WTC11 (cell line): ENCODE results near the gene FUT8. TPM values are rescaled to one million over a fixed set of nuclear protein-coding genes. Genes with fewer than 3 reads are reported as not detected.

Experiments used
- ATAC-seq: fragments of 200-7000 bp; cut with Tn5 transposase; 2 replicates; pipeline ENCODE4 v1.10.0; 2021; ENCODE audit warnings: mild to moderate bottlenecking, moderate library complexity
- CTCF ChIA-PET: fragments of 300-600 bp; sonication (Branson Sonifier 250); formaldehyde crosslinking; loops from one replicate; lab custom pipeline; 2021; ENCODE audit warnings: antibody characterized with exemption; lab: Charles Lee
- POLR2A ChIA-PET: fragments of 350-600 bp; sonication (Branson Sonifier 250); formaldehyde crosslinking; loops from one replicate; lab custom pipeline; 2021; ENCODE audit warnings: antibody characterized with exemption; lab: Charles Lee
- DNase-seq: peaks from one replicate; pipeline ENCODE4 v3.0.0; 2021; ENCODE audit warnings: low spot score
- H3K27ac Mint-ChIP-seq: 2 replicates; pipeline ENCODE4 v1.8.0; 2021; ENCODE audit warnings: mixed read lengths
- H3K27me3 Mint-ChIP-seq: 2 replicates; pipeline ENCODE4 v1.8.0; 2021; ENCODE audit warnings: low read depth, mild to moderate bottlenecking, moderate library complexity, mixed read lengths
- H3K36me3 Mint-ChIP-seq: 2 replicates; pipeline ENCODE4 v1.8.0; 2021; ENCODE audit warnings: mixed read lengths
- H3K4me1 Mint-ChIP-seq: 2 replicates; pipeline ENCODE4 v1.8.0; 2022; ENCODE audit warnings: mixed read lengths
- H3K4me3 Mint-ChIP-seq: 2 replicates; pipeline ENCODE4 v1.8.0; 2021; ENCODE audit warnings: mild to moderate bottlenecking, moderate library complexity, mixed read lengths
- H3K9me3 Mint-ChIP-seq: 2 replicates; pipeline ENCODE4 v1.8.0; 2021; ENCODE audit warnings: mixed read lengths
- CREM ChIP-seq: sonication (generic); formaldehyde crosslinking; IDR thresholded peaks from 2 replicates; pipeline ENCODE4 v1.8.1; 2022; ENCODE audit warnings: mild to moderate bottlenecking, missing genetic modification reagents, moderate library complexity
- ESRRA ChIP-seq: sonication (generic); formaldehyde crosslinking; IDR thresholded peaks from 2 replicates; pipeline ENCODE4 v1.8.1; 2022; ENCODE audit warnings: mild to moderate bottlenecking, missing genetic modification reagents, borderline replicate concordance
- JAZF1 ChIP-seq: fragments of 250-450 bp; sonication (Bioruptor Pico); IDR thresholded peaks from 2 replicates; pipeline ENCODE4 v1.9.0; 2021; ENCODE audit warnings: moderate library complexity, mild to moderate bottlenecking, inconsistent platforms
- ZNF219 ChIP-seq: sonication (generic); formaldehyde crosslinking; IDR thresholded peaks from 2 replicates; pipeline ENCODE4 v1.8.0; 2023; ENCODE audit warnings: missing genetic modification reagents, mild to moderate bottlenecking, borderline replicate concordance
- ZNF396 ChIP-seq: fragments of 250-450 bp; sonication (Bioruptor Pico); IDR thresholded peaks from 2 replicates; pipeline ENCODE4 v1.8.0; 2021; ENCODE audit warnings: mild to moderate bottlenecking, moderate library complexity, borderline replicate concordance
- ZNF423 ChIP-seq: fragments of 250-450 bp; sonication (Bioruptor Pico); IDR thresholded peaks from 2 replicates; pipeline ENCODE4 v2.1.2; 2022; ENCODE audit warnings: mild to moderate bottlenecking, moderate library complexity
- total RNA-seq: library from RNA; stranded (reverse); gene quantifications from 3 replicates; pipeline ENCODE4 v1.2.3, GENCODE V29; 2021
- TF ChIP-seq, protein P1 (sequence below): sonication (generic); formaldehyde crosslinking; IDR thresholded peaks from 2 replicates; pipeline ENCODE4 v1.8.0; 2022; ENCODE audit warnings: missing genetic modification reagents
- TF ChIP-seq, protein P2 (sequence below): sonication (generic); formaldehyde crosslinking; IDR thresholded peaks from 2 replicates; pipeline ENCODE4 v1.8.0; 2023; ENCODE audit warnings: missing genetic modification reagents
- TF ChIP-seq, protein P3 (sequence below): sonication (generic); formaldehyde crosslinking; IDR thresholded peaks from 2 replicates; pipeline ENCODE4 v1.8.0; 2023; ENCODE audit warnings: missing genetic modification reagents, mild to moderate bottlenecking, borderline replicate concordance
- TF ChIP-seq, protein P4 (sequence below): sonication (generic); formaldehyde crosslinking; IDR thresholded peaks from 2 replicates; pipeline ENCODE4 v1.8.1; 2022; ENCODE audit warnings: mild to moderate bottlenecking, missing genetic modification reagents, moderate library complexity, borderline replicate concordance
- TF ChIP-seq, protein P5 (sequence below): sonication (generic); formaldehyde crosslinking; conservative IDR thresholded peaks from 2 replicates; pipeline ENCODE4 v1.8.1; 2023; ENCODE audit warnings: mild to moderate bottlenecking, low read depth, missing genetic modification reagents, moderate library complexity
- TF ChIP-seq, protein P6 (sequence below): sonication (generic); formaldehyde crosslinking; IDR thresholded peaks from 2 replicates; pipeline ENCODE4 v1.8.0; 2022; ENCODE audit warnings: mild to moderate bottlenecking, missing genetic modification reagents
- TF ChIP-seq, protein P7 (sequence below): sonication (generic); formaldehyde crosslinking; conservative IDR thresholded peaks from 2 replicates; pipeline ENCODE4 v1.8.1; 2022; ENCODE audit warnings: mild to moderate bottlenecking, missing genetic modification reagents
- TF ChIP-seq, protein P8 (sequence below): sonication (generic); formaldehyde crosslinking; IDR thresholded peaks from 2 replicates; pipeline ENCODE4 v1.8.1; 2023; ENCODE audit warnings: mild to moderate bottlenecking, missing genetic modification reagents, moderate library complexity

The FUT8 gene
- total RNA-seq, 1 experiment from 2014 or later: 37.9 TPM

DNA sequence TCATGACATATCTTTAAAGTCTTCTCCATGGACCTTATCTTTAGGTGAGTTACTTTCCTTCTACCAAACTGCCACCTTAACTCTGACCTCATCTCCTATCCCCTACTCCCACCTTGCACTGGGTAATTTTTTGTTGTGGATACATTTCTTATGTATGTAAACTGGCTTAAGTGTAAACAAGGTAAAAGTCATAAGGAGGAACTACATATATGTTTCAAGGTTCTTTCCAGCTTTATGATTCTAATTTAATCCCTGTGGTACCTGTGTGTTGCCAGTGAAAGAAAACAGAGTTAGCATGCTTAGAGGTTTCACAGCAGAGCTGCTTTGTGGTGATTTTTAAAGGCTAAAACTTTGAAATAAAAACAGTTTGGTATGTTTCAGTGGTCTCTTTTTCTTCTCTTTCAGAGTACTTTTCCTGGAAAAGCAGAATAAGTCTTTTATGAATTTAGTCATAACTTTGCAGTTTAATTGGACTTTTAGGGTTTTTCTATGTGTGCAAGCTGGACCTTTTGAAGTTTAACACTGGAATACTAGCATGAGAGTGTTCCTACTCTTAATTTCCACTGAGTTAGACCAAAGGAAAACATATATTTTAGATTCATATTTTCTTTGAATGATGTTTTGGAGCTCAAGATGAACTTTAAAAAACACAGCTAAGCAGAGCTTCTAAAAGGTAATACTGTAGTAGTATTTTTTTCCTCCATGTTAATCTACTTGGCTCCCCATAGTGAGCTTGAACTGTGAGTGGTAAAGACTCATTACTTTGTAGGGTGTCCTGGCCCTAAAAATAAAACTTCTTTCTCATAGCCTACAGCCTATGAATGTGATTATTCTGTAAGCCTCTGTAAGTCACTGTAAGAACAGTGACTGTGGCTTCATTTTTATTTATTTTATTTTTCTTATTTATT, 105.4 kb downstream of the FUT8 start:
- peaks cover 3% of the 10 kb centered on the region; the same call in 1 of the 2 replicates for H3K36me3 Mint-ChIP-seq
- POLR2A ChIA-PET: no interaction called here
- peaks cover 3% of the 10 kb centered on the region; the same call in 1 of the 2 replicates for H3K27me3 Mint-ChIP-seq
- TF ChIP-seq, protein P1, sequence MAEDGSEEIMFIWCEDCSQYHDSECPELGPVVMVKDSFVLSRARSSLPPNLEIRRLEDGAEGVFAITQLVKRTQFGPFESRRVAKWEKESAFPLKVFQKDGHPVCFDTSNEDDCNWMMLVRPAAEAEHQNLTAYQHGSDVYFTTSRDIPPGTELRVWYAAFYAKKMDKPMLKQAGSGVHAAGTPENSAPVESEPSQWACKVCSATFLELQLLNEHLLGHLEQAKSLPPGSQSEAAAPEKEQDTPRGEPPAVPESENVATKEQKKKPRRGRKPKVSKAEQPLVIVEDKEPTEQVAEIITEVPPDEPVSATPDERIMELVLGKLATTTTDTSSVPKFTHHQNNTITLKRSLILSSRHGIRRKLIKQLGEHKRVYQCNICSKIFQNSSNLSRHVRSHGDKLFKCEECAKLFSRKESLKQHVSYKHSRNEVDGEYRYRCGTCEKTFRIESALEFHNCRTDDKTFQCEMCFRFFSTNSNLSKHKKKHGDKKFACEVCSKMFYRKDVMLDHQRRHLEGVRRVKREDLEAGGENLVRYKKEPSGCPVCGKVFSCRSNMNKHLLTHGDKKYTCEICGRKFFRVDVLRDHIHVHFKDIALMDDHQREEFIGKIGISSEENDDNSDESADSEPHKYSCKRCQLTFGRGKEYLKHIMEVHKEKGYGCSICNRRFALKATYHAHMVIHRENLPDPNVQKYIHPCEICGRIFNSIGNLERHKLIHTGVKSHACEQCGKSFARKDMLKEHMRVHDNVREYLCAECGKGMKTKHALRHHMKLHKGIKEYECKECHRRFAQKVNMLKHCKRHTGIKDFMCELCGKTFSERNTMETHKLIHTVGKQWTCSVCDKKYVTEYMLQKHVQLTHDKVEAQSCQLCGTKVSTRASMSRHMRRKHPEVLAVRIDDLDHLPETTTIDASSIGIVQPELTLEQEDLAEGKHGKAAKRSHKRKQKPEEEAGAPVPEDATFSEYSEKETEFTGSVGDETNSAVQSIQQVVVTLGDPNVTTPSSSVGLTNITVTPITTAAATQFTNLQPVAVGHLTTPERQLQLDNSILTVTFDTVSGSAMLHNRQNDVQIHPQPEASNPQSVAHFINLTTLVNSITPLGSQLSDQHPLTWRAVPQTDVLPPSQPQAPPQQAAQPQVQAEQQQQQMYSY (CRISPR knock-in tag): no peak
- TF ChIP-seq, protein P2, sequence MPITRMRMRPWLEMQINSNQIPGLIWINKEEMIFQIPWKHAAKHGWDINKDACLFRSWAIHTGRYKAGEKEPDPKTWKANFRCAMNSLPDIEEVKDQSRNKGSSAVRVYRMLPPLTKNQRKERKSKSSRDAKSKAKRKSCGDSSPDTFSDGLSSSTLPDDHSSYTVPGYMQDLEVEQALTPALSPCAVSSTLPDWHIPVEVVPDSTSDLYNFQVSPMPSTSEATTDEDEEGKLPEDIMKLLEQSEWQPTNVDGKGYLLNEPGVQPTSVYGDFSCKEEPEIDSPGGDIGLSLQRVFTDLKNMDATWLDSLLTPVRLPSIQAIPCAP (CRISPR knock-in tag): no peak
- TF ChIP-seq, protein P3, sequence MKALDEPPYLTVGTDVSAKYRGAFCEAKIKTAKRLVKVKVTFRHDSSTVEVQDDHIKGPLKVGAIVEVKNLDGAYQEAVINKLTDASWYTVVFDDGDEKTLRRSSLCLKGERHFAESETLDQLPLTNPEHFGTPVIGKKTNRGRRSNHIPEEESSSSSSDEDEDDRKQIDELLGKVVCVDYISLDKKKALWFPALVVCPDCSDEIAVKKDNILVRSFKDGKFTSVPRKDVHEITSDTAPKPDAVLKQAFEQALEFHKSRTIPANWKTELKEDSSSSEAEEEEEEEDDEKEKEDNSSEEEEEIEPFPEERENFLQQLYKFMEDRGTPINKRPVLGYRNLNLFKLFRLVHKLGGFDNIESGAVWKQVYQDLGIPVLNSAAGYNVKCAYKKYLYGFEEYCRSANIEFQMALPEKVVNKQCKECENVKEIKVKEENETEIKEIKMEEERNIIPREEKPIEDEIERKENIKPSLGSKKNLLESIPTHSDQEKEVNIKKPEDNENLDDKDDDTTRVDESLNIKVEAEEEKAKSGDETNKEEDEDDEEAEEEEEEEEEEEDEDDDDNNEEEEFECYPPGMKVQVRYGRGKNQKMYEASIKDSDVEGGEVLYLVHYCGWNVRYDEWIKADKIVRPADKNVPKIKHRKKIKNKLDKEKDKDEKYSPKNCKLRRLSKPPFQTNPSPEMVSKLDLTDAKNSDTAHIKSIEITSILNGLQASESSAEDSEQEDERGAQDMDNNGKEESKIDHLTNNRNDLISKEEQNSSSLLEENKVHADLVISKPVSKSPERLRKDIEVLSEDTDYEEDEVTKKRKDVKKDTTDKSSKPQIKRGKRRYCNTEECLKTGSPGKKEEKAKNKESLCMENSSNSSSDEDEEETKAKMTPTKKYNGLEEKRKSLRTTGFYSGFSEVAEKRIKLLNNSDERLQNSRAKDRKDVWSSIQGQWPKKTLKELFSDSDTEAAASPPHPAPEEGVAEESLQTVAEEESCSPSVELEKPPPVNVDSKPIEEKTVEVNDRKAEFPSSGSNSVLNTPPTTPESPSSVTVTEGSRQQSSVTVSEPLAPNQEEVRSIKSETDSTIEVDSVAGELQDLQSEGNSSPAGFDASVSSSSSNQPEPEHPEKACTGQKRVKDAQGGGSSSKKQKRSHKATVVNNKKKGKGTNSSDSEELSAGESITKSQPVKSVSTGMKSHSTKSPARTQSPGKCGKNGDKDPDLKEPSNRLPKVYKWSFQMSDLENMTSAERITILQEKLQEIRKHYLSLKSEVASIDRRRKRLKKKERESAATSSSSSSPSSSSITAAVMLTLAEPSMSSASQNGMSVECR (CRISPR knock-in tag): no peak
- TF ChIP-seq, protein P4, sequence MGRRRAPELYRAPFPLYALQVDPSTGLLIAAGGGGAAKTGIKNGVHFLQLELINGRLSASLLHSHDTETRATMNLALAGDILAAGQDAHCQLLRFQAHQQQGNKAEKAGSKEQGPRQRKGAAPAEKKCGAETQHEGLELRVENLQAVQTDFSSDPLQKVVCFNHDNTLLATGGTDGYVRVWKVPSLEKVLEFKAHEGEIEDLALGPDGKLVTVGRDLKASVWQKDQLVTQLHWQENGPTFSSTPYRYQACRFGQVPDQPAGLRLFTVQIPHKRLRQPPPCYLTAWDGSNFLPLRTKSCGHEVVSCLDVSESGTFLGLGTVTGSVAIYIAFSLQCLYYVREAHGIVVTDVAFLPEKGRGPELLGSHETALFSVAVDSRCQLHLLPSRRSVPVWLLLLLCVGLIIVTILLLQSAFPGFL (CRISPR knock-in tag): no peak
- no peak for TF ChIP-seq ZNF423 (CRISPR knock-in tag)
- TF ChIP-seq, protein P5, sequence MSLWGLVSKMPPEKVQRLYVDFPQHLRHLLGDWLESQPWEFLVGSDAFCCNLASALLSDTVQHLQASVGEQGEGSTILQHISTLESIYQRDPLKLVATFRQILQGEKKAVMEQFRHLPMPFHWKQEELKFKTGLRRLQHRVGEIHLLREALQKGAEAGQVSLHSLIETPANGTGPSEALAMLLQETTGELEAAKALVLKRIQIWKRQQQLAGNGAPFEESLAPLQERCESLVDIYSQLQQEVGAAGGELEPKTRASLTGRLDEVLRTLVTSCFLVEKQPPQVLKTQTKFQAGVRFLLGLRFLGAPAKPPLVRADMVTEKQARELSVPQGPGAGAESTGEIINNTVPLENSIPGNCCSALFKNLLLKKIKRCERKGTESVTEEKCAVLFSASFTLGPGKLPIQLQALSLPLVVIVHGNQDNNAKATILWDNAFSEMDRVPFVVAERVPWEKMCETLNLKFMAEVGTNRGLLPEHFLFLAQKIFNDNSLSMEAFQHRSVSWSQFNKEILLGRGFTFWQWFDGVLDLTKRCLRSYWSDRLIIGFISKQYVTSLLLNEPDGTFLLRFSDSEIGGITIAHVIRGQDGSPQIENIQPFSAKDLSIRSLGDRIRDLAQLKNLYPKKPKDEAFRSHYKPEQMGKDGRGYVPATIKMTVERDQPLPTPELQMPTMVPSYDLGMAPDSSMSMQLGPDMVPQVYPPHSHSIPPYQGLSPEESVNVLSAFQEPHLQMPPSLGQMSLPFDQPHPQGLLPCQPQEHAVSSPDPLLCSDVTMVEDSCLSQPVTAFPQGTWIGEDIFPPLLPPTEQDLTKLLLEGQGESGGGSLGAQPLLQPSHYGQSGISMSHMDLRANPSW: no peak
- no peak for TF ChIP-seq ZNF396 (CRISPR knock-in tag)
- TF ChIP-seq, protein P6, sequence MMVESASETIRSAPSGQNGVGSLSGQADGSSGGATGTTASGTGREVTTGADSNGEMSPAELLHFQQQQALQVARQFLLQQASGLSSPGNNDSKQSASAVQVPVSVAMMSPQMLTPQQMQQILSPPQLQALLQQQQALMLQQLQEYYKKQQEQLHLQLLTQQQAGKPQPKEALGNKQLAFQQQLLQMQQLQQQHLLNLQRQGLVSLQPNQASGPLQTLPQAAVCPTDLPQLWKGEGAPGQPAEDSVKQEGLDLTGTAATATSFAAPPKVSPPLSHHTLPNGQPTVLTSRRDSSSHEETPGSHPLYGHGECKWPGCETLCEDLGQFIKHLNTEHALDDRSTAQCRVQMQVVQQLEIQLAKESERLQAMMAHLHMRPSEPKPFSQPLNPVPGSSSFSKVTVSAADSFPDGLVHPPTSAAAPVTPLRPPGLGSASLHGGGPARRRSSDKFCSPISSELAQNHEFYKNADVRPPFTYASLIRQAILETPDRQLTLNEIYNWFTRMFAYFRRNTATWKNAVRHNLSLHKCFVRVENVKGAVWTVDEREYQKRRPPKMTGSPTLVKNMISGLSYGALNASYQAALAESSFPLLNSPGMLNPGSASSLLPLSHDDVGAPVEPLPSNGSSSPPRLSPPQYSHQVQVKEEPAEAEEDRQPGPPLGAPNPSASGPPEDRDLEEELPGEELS (CRISPR knock-in tag): no peak
- no peak for TF ChIP-seq ESRRA (CRISPR knock-in tag)
- no peak for TF ChIP-seq JAZF1
- TF ChIP-seq, protein P7, sequence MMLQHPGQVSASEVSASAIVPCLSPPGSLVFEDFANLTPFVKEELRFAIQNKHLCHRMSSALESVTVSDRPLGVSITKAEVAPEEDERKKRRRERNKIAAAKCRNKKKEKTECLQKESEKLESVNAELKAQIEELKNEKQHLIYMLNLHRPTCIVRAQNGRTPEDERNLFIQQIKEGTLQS (CRISPR knock-in tag): no peak
- no peak for TF ChIP-seq CREM (CRISPR knock-in tag)
- no peak for TF ChIP-seq ZNF219 (CRISPR knock-in tag)
- TF ChIP-seq, protein P8, sequence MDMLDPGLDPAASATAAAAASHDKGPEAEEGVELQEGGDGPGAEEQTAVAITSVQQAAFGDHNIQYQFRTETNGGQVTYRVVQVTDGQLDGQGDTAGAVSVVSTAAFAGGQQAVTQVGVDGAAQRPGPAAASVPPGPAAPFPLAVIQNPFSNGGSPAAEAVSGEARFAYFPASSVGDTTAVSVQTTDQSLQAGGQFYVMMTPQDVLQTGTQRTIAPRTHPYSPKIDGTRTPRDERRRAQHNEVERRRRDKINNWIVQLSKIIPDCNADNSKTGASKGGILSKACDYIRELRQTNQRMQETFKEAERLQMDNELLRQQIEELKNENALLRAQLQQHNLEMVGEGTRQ (CRISPR knock-in tag): no peak
- TF ChIP-seq, all 79 proteins: peak for 0
- Mint-ChIP-seq H3K4me3 (no peak overlapping the region), H3K27ac (no peak overlapping the region), H3K4me1 (peaks cover 6% of the 10 kb centered on the region; the same call in 1 of the 2 replicates), H3K9me3 (no peaks in the 10 kb centered on the region)
- CTCF ChIA-PET: no interaction called here
- no peak for DNase-seq
- no peak for ATAC-seq
